ENCODE results near the gene SIGLEC15. TPM values are rescaled to one million over a fixed set of nuclear protein-coding genes. Genes with fewer than 3 reads are reported as not detected.
A peak's percentile ranks its signal among the peaks of the same experiment; 100 is the strongest.

SIGLEC15 gene
- total RNA-seq, 1 experiment from 2014 or later = 0.13 TPM

GRCh38 chr18:45783097-45784075, 42.1 kb upstream of the SIGLEC15 start:
- H2AFZ ChIP-seq (ENCODE audit: low read length) = no peak overlapping the region
- H3K79me2 ChIP-seq (ENCODE audit: insufficient read depth, low read length) = no peaks in the 10 kb centered on the region
- H2BK5ac ChIP-seq (ENCODE audit: insufficient read length, low read length) = no peak overlapping the region
- H3T11ph ChIP-seq (ENCODE audit: low read length) = no peak overlapping the region
- no peaks in the 10 kb centered on the region for H4K20me1 ChIP-seq (ENCODE audit: control insufficient read depth, insufficient read depth, insufficient read length)
- no peaks in the 10 kb centered on the region; the same call in none of the 2 replicates for H3K27me3 Mint-ChIP-seq (ENCODE audit: low read depth)
- H3K4me1 ChIP-seq (ENCODE audit: insufficient read depth, low read length) = peaks cover 6% of the 10 kb centered on the region; the same call in 1 of the 2 replicates
- no peak for TF ChIP-seq CTCF (conservative IDR thresholded peaks at IDR 0.05)
- DNase-seq = no peak
- no peak overlapping the region for H2BK120ac ChIP-seq (ENCODE audit: low read depth, low read length, poor library complexity, severe bottlenecking)
- H3K9me3 ChIP-seq (ENCODE audit: control insufficient read depth, low read depth, low read length) = no peaks in the 10 kb centered on the region
- H3K23me2 ChIP-seq (ENCODE audit: insufficient read length, low read depth, low read length, poor library complexity, severe bottlenecking) = no peaks in the 10 kb centered on the region
- no peak overlapping the region for H4K8ac ChIP-seq (replicated peaks; ENCODE audit: insufficient read length, low read depth, low read length)
- H3K4me2 ChIP-seq (ENCODE audit: insufficient read depth, insufficient read length, low read length) = no peak overlapping the region
- H3K27me3 ChIP-seq (ENCODE audit: insufficient read depth, low read length) = no peaks in the 10 kb centered on the region
- H2BK15ac ChIP-seq (ENCODE audit: low read depth, low read length) = no peak overlapping the region
- H4K91ac ChIP-seq (ENCODE audit: insufficient read length, low read depth, low read length) = no peak overlapping the region
- H3K79me1 ChIP-seq (ENCODE audit: insufficient read depth, low read depth, low read length, poor library complexity, severe bottlenecking) = no peaks in the 10 kb centered on the region
- H3K27ac ChIP-seq (ENCODE audit: insufficient read length, low read depth, low read length) = no peak overlapping the region
- no peak overlapping the region for H3K9ac ChIP-seq (ENCODE audit: extremely low read depth, insufficient read length, low read length)
- peaks cover 0 to 2% of the 10 kb centered on the region in 2 experiments; a peak in 1 of 5 replicates for H3K9me3 Mint-ChIP-seq
- H3K4ac ChIP-seq (ENCODE audit: low read depth, low read length) = no peak overlapping the region
- H2BK20ac ChIP-seq (ENCODE audit: low read depth, low read length, poor library complexity, severe bottlenecking) = no peak overlapping the region
- H3K18ac ChIP-seq (ENCODE audit: insufficient read length, low read depth, low read length) = no peak overlapping the region
- H2BK12ac ChIP-seq (ENCODE audit: insufficient read length, low read depth, low read length) = no peak overlapping the region
- no peak overlapping the region for H3K56ac ChIP-seq (ENCODE audit: insufficient read length, low read depth, low read length)
- no peak overlapping the region for H3K23ac ChIP-seq (ENCODE audit: insufficient read length, low read depth, low read length)
- 0 out of 7 replicates have a peak, but pooled peaks cover 0 to 2% (median 0%) of the 10 kb centered on the region in 3 experiments for H3K36me3 Mint-ChIP-seq (ENCODE audit: insufficient read depth in 1 of 3, low read depth in 3 of 3)
- no peak overlapping the region for H3K4me3 Mint-ChIP-seq
- no peak overlapping the region for H3K14ac ChIP-seq (ENCODE audit: insufficient read depth, low read length)
- H3K27ac Mint-ChIP-seq = peak overlapping the region; percentile 48 to 77 (median 73); a peak in 5 of 7 replicates
- WGBS (ENCODE audit: extremely low coverage, insufficient read length, low lambda C conversion rate) = no CpG with 5 or more reads among the region's 9 CpGs
- H3K4me1 Mint-ChIP-seq = peaks cover 13 to 18% of the 10 kb centered on the region in 2 experiments
- H4K5ac ChIP-seq (ENCODE audit: insufficient read length, low read depth, low read length) = no peak overlapping the region
- H2AK5ac ChIP-seq (ENCODE audit: insufficient read length, low read length) = no peak overlapping the region

All from H9 (cell line).